Hepatocyte (in vitro differentiated cells): ENCODE results near the gene CCDC188. TPM values are rescaled to one million over a fixed set of nuclear protein-coding genes. Genes with fewer than 3 reads are reported as not detected.
"Not testable (repeated sequence)": the region's sequence is repeated elsewhere in the genome, so short reads cannot be mapped to it uniquely, and the experiment has no call there.

Experiments
- DNase-seq: peaks from one replicate; pipeline ENCODE4 v3.0.0-alpha.2; 2016; ENCODE audit warnings: low spot score
- H2AFZ ChIP-seq: fragments of 200-600 bp; sonication (generic); 2 replicates; pipeline ENCODE4 v1.6.0; 2016; ENCODE audit warnings: antibody characterized with exemption, mild to moderate bottlenecking
- H3K27ac ChIP-seq: fragments of 200-600 bp; sonication (generic); 2 replicates; pipeline ENCODE4 v1.5.1; 2016; ENCODE audit warnings: mild to moderate bottlenecking
- H3K27me3 ChIP-seq: fragments of 200-600 bp; sonication (generic); 2 replicates; pipeline ENCODE4 v1.6.1; 2016
- H3K36me3 ChIP-seq: fragments of 200-600 bp; sonication (generic); replicated peaks from 2 replicates; pipeline ENCODE4 v1.5.1; 2016; ENCODE audit warnings: low read depth; ENCODE audit not compliant: insufficient read depth
- H3K4me1 ChIP-seq: fragments of 200-600 bp; sonication (generic); 2 replicates; pipeline ENCODE4 v1.5.1; 2016; ENCODE audit warnings: mild to moderate bottlenecking, moderate library complexity; ENCODE audit not compliant: insufficient read depth
- H3K4me2 ChIP-seq: fragments of 200-600 bp; sonication (generic); 2 replicates; pipeline ENCODE4 v1.6.0; 2016
- H3K4me3 ChIP-seq: fragments of 200-600 bp; sonication (generic); 2 replicates; pipeline ENCODE4 v1.5.1; 2016; ENCODE audit warnings: mild to moderate bottlenecking
- H3K79me2 ChIP-seq: fragments of 200-600 bp; sonication (generic); 2 replicates; pipeline ENCODE4 v1.6.0; 2017; ENCODE audit warnings: mild to moderate bottlenecking
- H3K9me2 ChIP-seq: fragments of 200-600 bp; sonication (generic); replicated peaks from 2 replicates; pipeline ENCODE4 v1.6.0; 2017; ENCODE audit warnings: mild to moderate bottlenecking; ENCODE audit not compliant: insufficient read depth
- H3K9me3 ChIP-seq: fragments of 200-600 bp; sonication (generic); 2 replicates; pipeline ENCODE4 v1.5.1; 2016; ENCODE audit warnings: low read depth, mild to moderate bottlenecking
- H4K20me1 ChIP-seq: fragments of 200-600 bp; sonication (generic); 2 replicates; pipeline ENCODE4 v1.6.0; 2016; ENCODE audit warnings: mild to moderate bottlenecking; ENCODE audit not compliant: insufficient read depth, poor library complexity, severe bottlenecking
- CTCF ChIP-seq: fragments of 200-600 bp; sonication (generic); IDR thresholded peaks from 2 replicates; pipeline ENCODE4 v1.5.1; 2016; ENCODE audit warnings: antibody characterized with exemption, mild to moderate bottlenecking; ENCODE audit not compliant: poor library complexity
- EZH2 ChIP-seq: fragments of 200-600 bp; sonication (generic); IDR thresholded peaks from 2 replicates; pipeline ENCODE4 v1.6.1; 2016; ENCODE audit warnings: antibody characterized with exemption, mild to moderate bottlenecking, borderline replicate concordance
- EZH2phosphoT487 ChIP-seq: fragments of 200-600 bp; sonication (generic); IDR thresholded peaks from one replicate; pipeline ENCODE4 v1.6.1; 2018; ENCODE audit warnings: antibody characterized with exemption, mild to moderate bottlenecking, low read depth, moderate library complexity; ENCODE audit not compliant: unreplicated experiment, severe bottlenecking
- WGBS: methylation state at CpG from one replicate; pipeline ENCODE4 v1.1.6; 2016; ENCODE audit warnings: low lambda C conversion rate; ENCODE audit errors: missing lambda C conversion rate; 5-methylcytosine and 5-hydroxymethylcytosine counted together
- polyA plus RNA-seq: library from polyadenylated mRNA; unstranded; fragments of >200 nt; fragmentation: Nextera tagmentation; extraction: Ambion mirVana; gene quantifications from 2 replicates; pipeline ENCODE4 v1.2.1, GENCODE V29; 2016
- total RNA-seq: library from RNA; depleted of rRNA; stranded (reverse); fragments of >200 nt; gene quantifications from 2 replicates; pipeline ENCODE4 v1.2.3, GENCODE V29; 2014

Gene CCDC188
- total and polyA plus RNA-seq, 2 experiments from 2014 or later: not detected

- H3K9me3 ChIP-seq: no peaks in the 10 kb centered on the region
- H3K27ac ChIP-seq: no peak overlapping the region
- DNase-seq: no peak
- no peak for TF ChIP-seq EZH2
- no peak for TF ChIP-seq EZH2phosphoT487
- TF ChIP-seq CTCF: no peak
- no peak overlapping the region for H3K4me3 ChIP-seq
- H3K9me2 ChIP-seq: no peaks in the 10 kb centered on the region
- 86% methylated on average over 10 of the region's 10 CpGs for WGBS
- H3K36me3 ChIP-seq: no peaks in the 10 kb centered on the region
- no peaks in the 10 kb centered on the region for H4K20me1 ChIP-seq
- H3K4me1 ChIP-seq: no peaks in the 10 kb centered on the region
- H3K4me2 ChIP-seq: no peak overlapping the region
- no peaks in the 10 kb centered on the region for H3K27me3 ChIP-seq
- H2AFZ ChIP-seq: no peak overlapping the region
- H3K79me2 ChIP-seq: no peaks in the 10 kb centered on the region
These were observed 9.2 kb upstream of the CCDC188 start for GRCh38 chr22:20160041-20160440.

- not testable (repeated sequence) for DNase-seq, H3K27me3 ChIP-seq, H3K9me3 ChIP-seq, H3K4me1 ChIP-seq, H2AFZ ChIP-seq, H3K4me2 ChIP-seq, H3K9me2 ChIP-seq, H3K79me2 ChIP-seq, H4K20me1 ChIP-seq, H3K4me3 ChIP-seq, H3K27ac ChIP-seq, H3K36me3 ChIP-seq
- WGBS: 92% methylated on average over 14 of the region's 14 CpGs
These were observed 8.7 kb upstream of the CCDC188 start for GRCh38 chr22:20159531-20159930.

GRCh38 chr22:20159076-20159475 lies 8.2 kb upstream of the CCDC188 start:
- H3K27ac ChIP-seq: no peak overlapping the region
- H2AFZ ChIP-seq: no peak overlapping the region
- DNase-seq: no peak
- H3K4me2 ChIP-seq: no peak overlapping the region
- no peaks in the 10 kb centered on the region for H3K9me3 ChIP-seq
- H3K9me2 ChIP-seq: no peaks in the 10 kb centered on the region
- TF ChIP-seq EZH2 (no peak), CTCF (no peak), EZH2phosphoT487 (no peak)
- no peaks in the 10 kb centered on the region for H3K79me2 ChIP-seq
- WGBS: 33% methylated on average over 9 of the region's 9 CpGs
- no peak overlapping the region for H3K4me3 ChIP-seq
- no peaks in the 10 kb centered on the region for H3K27me3 ChIP-seq
- no peaks in the 10 kb centered on the region for H3K4me1 ChIP-seq
- no peaks in the 10 kb centered on the region for H4K20me1 ChIP-seq
- H3K36me3 ChIP-seq: no peaks in the 10 kb centered on the region

- Histone ChIP-seq H3K9me2 (no peaks in the 10 kb centered on the region), H2AFZ (no peak overlapping the region), H3K4me2 (no peak overlapping the region), H3K4me3 (no peak overlapping the region), H3K79me2 (no peaks in the 10 kb centered on the region), H3K9me3 (no peaks in the 10 kb centered on the region), H3K36me3 (no peaks in the 10 kb centered on the region), H3K4me1 (no peaks in the 10 kb centered on the region), H4K20me1 (no peaks in the 10 kb centered on the region), H3K27me3 (no peaks in the 10 kb centered on the region), H3K27ac (no peak overlapping the region)
- WGBS: 97% methylated on average over 12 of the region's 15 CpGs
- no peak for TF ChIP-seq EZH2phosphoT487
- no peak for TF ChIP-seq EZH2
- no peak for TF ChIP-seq CTCF
- DNase-seq: no peak
These were observed 7.7 kb upstream of the CCDC188 start for GRCh38 chr22:20158391-20159036.
